GM12875 (cell line): ENCODE results near the gene HDAC10.

Experiments
- H3K4me3 ChIP-seq: one replicate; pipeline ENCODE4 v1.5.1; 2011; ENCODE audit warnings: low read depth, low read length, control low read depth
- TF ChIP-seq, protein P1 (sequence below): IDR thresholded peaks from 2 replicates; pipeline ENCODE4 v1.5.1; 2011; ENCODE audit warnings: low read depth, mild to moderate bottlenecking, control low read depth, inconsistent platforms, low read length, moderate library complexity, borderline replicate concordance; ENCODE audit not compliant: insufficient read depth

The HDAC10 gene

DNA sequence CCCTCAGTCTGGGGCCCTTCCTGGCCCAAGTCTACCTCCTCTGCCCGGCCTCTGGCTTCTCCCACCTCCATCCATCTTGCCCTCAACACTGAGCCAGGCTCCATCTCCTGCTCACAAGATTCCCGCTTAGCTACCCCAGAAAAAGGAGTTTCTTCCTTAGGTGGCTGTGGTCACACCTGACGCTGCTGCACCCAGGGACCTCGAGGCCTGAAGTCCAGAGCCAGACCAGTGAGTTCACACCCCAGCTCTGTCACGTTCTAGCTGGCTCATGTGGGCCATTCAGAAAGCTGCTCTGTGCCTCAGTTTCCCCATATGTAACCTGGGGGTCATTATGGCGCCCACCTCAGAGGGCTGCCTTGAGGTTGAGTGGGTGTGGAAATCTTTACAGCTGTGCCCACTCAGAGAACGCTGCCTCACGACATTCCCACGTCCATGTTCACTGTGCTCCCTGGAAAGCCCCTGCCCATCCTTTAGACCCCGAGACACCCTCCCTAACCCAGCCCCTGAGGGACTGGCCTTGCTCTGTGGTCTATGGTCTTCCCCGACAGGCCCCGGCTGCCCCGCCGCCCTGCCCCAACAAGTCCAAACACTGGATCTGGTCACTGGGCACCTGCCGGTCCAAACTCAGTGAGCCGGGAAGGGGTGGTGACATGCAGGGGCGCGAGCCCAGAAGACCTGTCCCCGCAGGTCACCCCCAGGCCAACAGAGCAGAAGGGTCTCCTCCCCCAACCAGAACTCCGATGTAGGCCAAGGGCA, 46.6 kb upstream of the HDAC10 start:
- TF ChIP-seq, protein P1, sequence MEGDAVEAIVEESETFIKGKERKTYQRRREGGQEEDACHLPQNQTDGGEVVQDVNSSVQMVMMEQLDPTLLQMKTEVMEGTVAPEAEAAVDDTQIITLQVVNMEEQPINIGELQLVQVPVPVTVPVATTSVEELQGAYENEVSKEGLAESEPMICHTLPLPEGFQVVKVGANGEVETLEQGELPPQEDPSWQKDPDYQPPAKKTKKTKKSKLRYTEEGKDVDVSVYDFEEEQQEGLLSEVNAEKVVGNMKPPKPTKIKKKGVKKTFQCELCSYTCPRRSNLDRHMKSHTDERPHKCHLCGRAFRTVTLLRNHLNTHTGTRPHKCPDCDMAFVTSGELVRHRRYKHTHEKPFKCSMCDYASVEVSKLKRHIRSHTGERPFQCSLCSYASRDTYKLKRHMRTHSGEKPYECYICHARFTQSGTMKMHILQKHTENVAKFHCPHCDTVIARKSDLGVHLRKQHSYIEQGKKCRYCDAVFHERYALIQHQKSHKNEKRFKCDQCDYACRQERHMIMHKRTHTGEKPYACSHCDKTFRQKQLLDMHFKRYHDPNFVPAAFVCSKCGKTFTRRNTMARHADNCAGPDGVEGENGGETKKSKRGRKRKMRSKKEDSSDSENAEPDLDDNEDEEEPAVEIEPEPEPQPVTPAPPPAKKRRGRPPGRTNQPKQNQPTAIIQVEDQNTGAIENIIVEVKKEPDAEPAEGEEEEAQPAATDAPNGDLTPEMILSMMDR = no peak
- no peak overlapping the region for H3K4me3 ChIP-seq

DNA sequence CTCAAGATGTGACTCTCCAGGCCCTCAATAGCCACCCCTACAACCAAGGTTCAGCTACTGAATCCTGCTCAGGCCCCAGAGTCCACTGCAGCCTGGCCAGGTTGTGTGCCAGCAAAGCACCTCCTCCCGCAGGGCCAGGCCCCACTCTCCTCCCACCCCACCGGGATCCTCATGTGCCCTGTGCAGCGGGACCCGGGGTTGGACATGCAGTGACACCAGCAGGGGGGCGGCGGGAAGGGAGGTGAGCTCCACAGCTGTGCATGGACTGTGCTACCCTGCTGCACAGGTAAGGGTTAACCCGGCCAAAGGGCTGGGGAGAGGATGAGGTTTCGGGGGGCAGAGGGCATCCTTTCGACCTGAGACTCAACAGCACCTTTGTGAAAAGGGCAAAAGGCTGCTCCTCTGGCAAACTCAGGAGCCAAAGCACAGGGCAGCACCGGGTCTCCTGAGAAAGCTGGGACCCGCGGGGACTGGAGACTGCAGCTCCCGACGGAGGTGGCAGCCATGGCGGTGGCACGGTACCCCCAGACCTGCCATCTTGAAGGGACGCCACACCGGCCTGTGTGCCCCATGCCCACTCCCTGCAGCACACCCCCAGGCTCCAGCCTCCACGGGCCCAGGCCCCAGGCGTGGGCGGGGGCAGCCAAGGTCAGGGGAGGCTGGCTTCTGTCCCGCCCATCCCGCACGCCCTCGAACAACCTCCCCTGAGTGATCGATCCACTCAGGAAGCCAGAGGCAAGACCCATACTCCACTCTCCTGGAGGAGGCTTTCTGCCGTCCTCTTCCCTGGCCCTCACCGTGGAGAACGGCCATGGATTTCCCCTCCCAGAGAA, 45.8 kb upstream of the HDAC10 start:
- H3K4me3 ChIP-seq = no peak overlapping the region
- TF ChIP-seq, protein P1 = no peak

DNA sequence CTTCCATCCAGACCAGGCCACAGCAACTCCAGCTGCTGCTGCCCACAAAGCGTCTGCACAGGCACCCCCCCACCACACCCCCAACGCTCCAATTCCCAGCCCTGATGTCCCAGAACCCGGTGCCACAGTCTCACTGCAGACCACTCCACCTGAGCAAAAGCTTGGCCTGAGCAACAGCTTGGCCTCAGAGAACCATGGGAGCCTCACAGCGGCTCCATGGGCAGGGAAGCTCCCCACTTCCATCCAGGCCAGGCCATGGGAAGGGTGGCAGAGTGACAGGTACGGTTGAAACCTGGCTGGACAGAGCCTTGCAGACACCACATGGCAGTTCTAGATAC, 43.2 kb upstream of the HDAC10 start:
- TF ChIP-seq, protein P1 = no peak
- no peak overlapping the region for H3K4me3 ChIP-seq

DNA sequence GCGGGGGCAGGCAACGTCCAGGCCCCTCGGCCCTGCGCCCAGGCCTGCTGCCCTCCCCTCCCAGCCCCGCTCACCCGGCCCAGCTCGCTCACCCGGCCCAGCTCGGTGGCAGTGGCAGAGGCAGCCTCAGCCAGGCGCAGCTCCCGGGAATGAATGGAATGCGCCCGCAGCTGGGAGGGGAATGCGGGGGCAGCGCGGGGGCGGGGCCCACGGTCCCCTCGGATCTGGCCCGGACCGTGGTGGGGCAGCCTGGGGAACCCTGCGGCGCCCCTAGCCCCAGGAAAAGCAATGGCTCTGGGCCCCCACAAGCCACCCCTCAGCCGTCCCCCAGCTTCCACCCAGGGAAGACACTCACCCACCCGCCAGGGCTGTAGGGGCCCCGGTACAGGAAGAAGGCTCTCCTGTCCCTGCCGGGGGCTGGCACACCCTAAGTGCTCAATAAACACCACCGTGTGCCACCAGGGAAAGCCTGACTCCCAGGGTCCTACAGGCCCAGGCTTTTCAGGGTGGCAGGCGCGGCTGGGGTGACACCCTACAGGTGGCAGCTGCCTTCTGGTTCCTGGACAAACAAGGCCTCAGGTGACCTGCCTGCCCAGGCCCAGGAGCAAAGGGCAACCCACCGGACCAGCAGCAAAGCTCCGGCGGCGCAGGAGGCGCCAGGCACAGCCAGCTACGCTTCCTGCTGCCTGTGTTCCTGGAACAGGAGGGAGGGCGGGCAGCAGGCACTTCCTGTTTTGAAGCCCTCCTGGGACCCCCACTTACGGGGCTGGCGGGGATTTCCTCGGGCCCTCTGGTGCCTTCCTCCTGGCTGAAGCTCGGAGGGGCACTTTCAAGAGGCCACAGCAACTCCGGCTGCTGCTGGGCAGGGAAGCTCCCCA, 42.6 kb upstream of the HDAC10 start:
- TF ChIP-seq, protein P1 = no peak
- H3K4me3 ChIP-seq = no peak overlapping the region

DNA sequence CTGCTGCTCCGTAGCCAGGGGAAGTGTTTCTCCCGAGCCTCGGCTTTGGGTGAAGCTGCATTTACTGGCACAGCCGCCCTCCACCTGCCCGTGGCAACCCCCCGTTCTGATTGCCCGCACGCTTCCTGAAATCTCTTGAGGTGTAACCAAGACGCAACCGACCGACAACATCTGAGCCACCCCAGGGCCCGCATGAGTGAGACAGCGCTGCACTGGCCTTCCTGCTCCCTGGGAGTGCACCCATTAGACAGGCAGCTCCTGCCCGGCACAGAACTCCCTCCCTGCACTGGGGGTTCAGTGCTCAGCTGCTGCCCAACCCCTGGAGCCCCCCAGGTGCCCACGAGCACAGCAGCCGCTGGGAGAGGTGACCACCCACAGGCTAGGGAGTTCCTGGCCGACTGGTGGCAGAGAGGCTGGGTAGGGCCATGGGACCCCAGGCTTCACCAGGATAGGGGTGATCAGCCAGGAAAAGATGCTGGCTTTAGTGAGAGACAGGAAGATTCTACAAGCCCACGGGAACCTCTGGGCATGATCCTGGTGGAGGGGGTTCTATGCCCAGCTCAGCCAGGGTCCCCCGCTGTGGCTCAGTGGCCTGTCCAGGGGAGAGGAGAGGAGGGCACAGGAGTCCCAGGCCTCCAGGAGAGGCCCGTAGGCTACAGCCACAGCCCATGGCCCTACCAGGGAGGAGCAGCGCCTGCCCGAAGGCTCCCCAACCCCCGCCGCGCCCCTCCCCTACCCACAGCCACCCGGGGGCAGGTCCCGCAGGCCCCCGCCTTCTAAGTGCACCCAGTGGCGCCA, 41.8 kb upstream of the HDAC10 start:
- H3K4me3 ChIP-seq = no peak overlapping the region
- TF ChIP-seq, protein P1 = no peak

DNA sequence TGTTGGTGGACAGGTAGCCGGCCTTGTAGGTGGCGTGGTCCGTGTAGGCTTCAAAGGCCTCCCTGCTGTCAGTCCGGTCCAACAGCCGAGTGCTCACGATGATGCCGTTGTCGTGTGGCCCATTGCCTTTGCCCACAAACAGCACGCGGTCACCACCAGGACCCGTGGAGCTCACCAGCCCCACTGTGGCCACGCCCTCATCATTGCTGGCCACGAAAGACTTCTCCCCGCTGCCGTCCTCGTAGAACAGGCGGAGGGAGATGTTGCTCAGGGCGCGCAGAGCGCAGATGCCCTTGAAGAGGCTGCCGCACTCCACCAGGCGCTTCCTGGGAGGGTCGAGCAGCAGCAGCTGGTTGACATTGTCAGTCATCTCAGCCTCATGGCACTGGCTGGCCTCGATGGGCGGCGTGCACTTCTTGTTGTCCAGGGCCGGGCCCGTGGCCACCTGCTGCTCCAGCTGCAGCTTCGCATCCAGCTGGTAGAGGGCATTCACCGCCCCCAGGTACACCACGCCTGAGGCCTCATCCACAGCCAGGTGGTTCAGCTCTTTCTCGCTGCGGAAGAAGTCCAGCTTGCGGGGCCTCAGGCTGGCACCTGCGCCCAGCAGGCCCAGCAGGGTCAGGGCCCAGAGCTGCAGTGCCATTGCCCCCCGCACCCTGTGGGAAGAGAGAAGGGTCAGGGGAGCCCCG, 39.0 kb upstream of the HDAC10 start:
- TF ChIP-seq, protein P1 = no peak
- no peak overlapping the region for H3K4me3 ChIP-seq
